PFSK-1 (cell line): ENCODE measurements around the gene MAP3K21.

Experiments
- FOXP2 ChIP-seq: optimal IDR thresholded peaks from 2 replicates; pipeline ENCODE3; 2011; ENCODE audit warnings: borderline replicate concordance, control low read depth, inconsistent platforms; ENCODE audit not compliant: insufficient read depth; ENCODE audit errors: extremely low read length, extremely low read depth
- POLR2AphosphoS5 ChIP-seq: IDR thresholded peaks from 2 replicates; pipeline ENCODE4 v1.6.1; 2012; ENCODE audit warnings: low read depth, mild to moderate bottlenecking, control low read depth, low read length, moderate library complexity
- SIN3A ChIP-seq: IDR thresholded peaks from 2 replicates; pipeline ENCODE4 v1.6.1; 2012; ENCODE audit warnings: mild to moderate bottlenecking, low read length, moderate library complexity, borderline replicate concordance; ENCODE audit not compliant: insufficient read depth
- TAF1 ChIP-seq: IDR thresholded peaks from 2 replicates; pipeline ENCODE4 v1.6.1; 2012; ENCODE audit warnings: low read length, control low read depth, borderline replicate concordance; ENCODE audit not compliant: insufficient read depth
- TF ChIP-seq, protein P1 (sequence below), 2 experiments: IDR thresholded peaks; 2 replicates each; pipeline versions ENCODE4 v1.6.1 to v1.8.0; 2011 to 2012; ENCODE audit warnings: low read depth in 2 of 2, low read length in 2 of 2, control low read depth in 1 of 2, inconsistent platforms in 1 of 2, mild to moderate bottlenecking in 1 of 2, moderate library complexity in 1 of 2; ENCODE audit not compliant: insufficient read depth in 1 of 2

The MAP3K21 gene

DNA sequence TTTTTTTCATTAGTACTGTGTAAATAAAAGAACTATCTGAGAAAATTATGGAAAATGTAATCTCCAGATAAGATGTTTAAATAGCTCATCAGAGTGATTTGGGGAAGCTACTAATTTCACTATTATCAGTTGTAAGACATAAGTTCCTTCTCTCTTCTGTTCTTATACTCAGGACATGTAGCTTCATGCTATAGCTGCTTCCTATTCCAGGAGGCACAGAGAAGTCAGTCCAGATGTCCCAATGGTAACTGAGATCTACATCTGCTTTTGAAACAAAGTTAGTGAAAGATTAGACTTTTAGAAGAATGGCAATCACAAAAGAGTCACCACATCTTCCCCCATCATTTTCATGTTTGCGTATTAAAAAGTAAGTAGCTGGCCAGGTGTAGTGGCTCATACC is 5.6 kb downstream of the MAP3K21 start:
- TF ChIP-seq TAF1 (no peak), SIN3A (no peak), POLR2AphosphoS5 (no peak), FOXP2 (no peak)
- TF ChIP-seq, protein P1, sequence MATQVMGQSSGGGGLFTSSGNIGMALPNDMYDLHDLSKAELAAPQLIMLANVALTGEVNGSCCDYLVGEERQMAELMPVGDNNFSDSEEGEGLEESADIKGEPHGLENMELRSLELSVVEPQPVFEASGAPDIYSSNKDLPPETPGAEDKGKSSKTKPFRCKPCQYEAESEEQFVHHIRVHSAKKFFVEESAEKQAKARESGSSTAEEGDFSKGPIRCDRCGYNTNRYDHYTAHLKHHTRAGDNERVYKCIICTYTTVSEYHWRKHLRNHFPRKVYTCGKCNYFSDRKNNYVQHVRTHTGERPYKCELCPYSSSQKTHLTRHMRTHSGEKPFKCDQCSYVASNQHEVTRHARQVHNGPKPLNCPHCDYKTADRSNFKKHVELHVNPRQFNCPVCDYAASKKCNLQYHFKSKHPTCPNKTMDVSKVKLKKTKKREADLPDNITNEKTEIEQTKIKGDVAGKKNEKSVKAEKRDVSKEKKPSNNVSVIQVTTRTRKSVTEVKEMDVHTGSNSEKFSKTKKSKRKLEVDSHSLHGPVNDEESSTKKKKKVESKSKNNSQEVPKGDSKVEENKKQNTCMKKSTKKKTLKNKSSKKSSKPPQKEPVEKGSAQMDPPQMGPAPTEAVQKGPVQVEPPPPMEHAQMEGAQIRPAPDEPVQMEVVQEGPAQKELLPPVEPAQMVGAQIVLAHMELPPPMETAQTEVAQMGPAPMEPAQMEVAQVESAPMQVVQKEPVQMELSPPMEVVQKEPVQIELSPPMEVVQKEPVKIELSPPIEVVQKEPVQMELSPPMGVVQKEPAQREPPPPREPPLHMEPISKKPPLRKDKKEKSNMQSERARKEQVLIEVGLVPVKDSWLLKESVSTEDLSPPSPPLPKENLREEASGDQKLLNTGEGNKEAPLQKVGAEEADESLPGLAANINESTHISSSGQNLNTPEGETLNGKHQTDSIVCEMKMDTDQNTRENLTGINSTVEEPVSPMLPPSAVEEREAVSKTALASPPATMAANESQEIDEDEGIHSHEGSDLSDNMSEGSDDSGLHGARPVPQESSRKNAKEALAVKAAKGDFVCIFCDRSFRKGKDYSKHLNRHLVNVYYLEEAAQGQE (IDR thresholded peaks at IDR 0.05; ENCODE audit: insufficient read depth in 1 of 2, low read depth in 2 of 2, low read length in 2 of 2) = no peak

DNA sequence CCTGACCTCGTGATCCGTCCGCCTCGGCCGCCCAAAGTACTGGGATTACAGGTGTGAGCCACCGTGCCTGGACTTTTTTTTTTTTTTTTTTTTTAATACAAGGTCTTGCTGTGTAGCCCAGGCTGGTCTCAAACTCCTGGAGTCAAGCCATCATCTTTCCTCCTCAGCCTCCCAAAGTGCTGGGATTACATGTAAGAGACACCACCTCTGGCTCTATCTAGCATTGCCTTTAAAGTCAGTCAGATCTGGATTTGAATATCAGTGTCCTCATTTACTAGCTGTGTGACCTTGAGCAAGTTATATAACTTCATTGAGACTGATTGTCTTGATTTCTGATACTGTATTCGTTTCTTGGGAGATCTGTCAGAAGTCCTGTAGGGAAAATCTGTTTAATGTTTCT is 6.6 kb downstream of the MAP3K21 start:
- TF ChIP-seq POLR2AphosphoS5 (no peak), TAF1 (no peak), FOXP2 (no peak), SIN3A (no peak)
- TF ChIP-seq, protein P1 (IDR thresholded peaks at IDR 0.05; ENCODE audit: insufficient read depth in 1 of 2, low read depth in 2 of 2, low read length in 2 of 2) = no peak

DNA sequence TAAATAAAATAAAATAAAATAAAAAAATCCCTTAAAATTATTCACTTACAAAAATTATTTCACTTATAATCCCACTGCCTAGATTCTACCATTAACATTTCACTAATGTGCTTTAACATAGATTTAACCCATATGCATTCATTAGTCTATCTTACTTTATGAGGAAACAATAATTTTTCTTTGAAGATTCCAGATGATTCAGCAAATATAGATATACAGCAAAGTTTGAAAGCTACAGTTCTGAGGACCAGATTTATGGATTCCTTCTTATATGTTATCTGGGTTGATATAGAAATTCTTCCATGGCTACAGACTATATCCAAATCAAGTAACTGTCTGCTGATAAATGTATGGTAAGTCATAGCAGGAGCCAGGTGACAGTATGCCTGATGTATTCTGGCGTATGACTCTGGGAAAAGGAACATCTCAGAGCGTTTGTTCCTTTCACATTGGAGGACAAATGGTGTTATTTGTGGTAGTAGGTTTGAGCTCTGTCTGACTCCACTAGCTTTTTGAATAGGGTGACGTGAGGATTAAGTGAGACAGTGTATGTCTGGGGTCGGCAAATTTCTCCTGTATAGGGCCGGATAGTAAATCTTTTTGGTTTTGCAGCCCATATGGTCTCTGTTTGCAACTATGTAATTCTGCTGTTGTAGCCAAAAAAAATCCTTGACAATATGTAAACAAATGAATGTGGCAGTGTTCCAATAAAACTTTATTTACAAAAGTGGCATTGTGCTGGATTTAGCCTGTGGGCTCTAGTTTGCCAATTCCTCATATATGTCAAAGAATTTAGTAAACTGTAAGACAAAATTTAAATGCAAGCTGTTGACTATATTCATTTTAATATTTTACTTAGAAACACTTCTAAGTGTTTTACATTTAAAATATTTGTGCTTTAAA is 9.3 kb downstream of the MAP3K21 start:
- TF ChIP-seq TAF1 = no peak
- TF ChIP-seq SIN3A = no peak
- no peak for TF ChIP-seq POLR2AphosphoS5
- no peak for TF ChIP-seq FOXP2
- TF ChIP-seq, protein P1 (IDR thresholded peaks at IDR 0.05; ENCODE audit: insufficient read depth in 1 of 2, low read depth in 2 of 2, low read length in 2 of 2) = no peak

DNA sequence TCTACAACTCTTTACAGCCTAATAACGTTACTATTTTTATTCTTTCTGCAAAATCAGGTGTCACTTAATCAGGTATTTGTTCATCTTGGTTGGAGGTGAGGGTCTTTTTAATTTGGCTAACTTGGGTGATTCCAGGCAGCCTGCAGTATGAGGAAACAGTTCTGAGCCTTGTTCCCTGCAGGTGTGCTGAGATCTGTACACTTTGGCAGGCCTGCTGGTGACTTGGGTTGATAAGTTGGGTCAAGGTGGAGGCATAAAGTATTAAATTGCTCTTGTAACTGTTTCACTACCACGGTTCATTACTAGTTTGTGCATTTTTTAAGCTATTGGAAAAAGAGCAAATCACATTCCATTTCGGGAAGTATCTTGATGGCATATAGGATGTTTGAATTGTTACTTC is 10.0 kb downstream of the MAP3K21 start:
- TF ChIP-seq TAF1 (no peak), POLR2AphosphoS5 (no peak), FOXP2 (no peak), SIN3A (no peak)
- TF ChIP-seq, protein P1 (IDR thresholded peaks at IDR 0.05; ENCODE audit: insufficient read depth in 1 of 2, low read depth in 2 of 2, low read length in 2 of 2) = no peak
